ENCODE data around the gene MORN3.

Gene MORN3

DNA sequence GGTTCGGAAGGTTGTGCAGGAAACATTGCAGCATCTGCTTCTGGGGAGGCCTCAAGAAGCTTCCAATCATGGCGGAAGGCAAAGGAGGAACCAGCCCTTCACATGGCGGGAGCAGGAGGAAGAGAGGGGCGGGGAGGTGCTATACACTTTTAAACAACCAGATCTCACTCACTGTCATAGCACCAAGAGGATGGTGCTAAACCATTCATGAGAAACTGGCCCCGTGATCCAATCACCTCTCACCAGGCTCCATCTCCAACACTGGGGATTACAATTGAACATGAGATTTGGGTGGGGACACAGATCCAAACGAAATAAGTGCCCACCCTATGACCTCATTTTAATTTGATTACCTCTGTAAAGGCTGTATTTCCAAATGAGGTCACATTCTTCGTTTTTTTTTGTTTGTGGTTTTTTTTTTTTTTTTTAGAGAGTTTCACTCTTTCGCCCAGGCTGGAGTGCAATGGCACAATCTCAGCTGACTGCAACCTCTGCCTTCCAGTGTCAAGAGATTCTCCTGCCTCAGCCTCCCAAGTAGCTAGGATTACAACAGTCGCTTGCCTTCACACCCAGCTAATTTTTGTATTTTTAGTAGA lies 54.5 kb downstream of the MORN3 start:
- no peak overlapping the region for H3K4me3 ChIP-seq (ENCODE audit: low read depth, low read length)
- no peaks in the 10 kb centered on the region for H3K4me1 ChIP-seq
- H3K36me3 ChIP-seq, result no peaks in the 10 kb centered on the region
- no peaks in the 10 kb centered on the region for H3K27me3 ChIP-seq
- no peaks in the 10 kb centered on the region for H3K9me3 ChIP-seq
- TF ChIP-seq, protein P1, sequence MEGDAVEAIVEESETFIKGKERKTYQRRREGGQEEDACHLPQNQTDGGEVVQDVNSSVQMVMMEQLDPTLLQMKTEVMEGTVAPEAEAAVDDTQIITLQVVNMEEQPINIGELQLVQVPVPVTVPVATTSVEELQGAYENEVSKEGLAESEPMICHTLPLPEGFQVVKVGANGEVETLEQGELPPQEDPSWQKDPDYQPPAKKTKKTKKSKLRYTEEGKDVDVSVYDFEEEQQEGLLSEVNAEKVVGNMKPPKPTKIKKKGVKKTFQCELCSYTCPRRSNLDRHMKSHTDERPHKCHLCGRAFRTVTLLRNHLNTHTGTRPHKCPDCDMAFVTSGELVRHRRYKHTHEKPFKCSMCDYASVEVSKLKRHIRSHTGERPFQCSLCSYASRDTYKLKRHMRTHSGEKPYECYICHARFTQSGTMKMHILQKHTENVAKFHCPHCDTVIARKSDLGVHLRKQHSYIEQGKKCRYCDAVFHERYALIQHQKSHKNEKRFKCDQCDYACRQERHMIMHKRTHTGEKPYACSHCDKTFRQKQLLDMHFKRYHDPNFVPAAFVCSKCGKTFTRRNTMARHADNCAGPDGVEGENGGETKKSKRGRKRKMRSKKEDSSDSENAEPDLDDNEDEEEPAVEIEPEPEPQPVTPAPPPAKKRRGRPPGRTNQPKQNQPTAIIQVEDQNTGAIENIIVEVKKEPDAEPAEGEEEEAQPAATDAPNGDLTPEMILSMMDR (IDR thresholded peaks at IDR 0.05; ENCODE audit: low read depth, low read length), result no peak
- DNase-seq, result no peak

DNA sequence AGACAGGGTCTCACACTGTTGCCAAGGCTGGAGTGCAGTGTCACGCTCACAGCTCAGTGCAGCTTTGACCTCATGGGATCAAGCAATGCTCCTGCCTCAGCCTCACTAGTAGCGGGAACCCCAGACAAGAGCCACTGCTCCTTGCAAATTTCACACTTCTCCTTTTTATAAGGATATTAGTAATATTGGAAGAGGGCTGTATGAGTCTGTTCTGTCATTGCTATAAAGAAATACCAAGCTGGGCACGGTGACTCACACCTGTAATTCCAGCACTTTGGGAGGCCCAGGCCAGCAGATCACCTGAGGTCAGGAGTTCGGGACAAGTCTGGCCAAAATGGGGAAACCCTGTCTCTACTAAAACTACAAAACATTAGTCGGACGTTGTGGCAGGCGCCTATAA lies 56.0 kb downstream of the MORN3 start:
- Histone ChIP-seq H3K4me1 (no peaks in the 10 kb centered on the region), H3K36me3 (no peaks in the 10 kb centered on the region), H3K9me3 (no peaks in the 10 kb centered on the region), H3K4me3 (ENCODE audit: low read depth, low read length) (no peak overlapping the region), H3K27me3 (no peaks in the 10 kb centered on the region)
- TF ChIP-seq, protein P1 (IDR thresholded peaks at IDR 0.05; ENCODE audit: low read depth, low read length), result no peak
- DNase-seq, result no peak

DNA sequence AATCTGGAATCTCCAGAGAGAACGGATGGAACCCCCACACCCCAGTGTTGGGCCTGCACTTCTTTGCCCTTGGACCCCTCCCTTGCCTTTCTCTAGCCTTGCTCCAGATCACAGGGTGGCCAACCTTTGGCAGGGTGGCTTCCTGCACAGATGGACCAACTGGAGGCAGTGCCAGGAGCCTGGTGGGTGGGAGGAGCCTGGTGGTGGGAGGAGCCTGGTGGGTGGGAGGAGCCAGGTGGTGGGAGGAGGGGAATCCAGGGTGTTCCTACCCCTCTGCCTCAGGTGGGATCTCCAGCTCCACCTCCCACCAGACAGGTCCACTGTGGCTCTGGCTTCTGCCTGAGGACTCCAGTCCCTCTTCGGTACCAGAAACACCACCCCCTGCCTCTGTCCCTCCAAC lies 58.1 kb downstream of the MORN3 start:
- Histone ChIP-seq H3K4me1 (no peaks in the 10 kb centered on the region), H3K9me3 (no peaks in the 10 kb centered on the region), H3K36me3 (no peaks in the 10 kb centered on the region), H3K4me3 (ENCODE audit: low read depth, low read length) (no peak overlapping the region), H3K27me3 (no peaks in the 10 kb centered on the region)
- TF ChIP-seq, protein P1 (IDR thresholded peaks at IDR 0.05; ENCODE audit: low read depth, low read length), result no peak
- DNase-seq, result peak; percentile 48

DNA sequence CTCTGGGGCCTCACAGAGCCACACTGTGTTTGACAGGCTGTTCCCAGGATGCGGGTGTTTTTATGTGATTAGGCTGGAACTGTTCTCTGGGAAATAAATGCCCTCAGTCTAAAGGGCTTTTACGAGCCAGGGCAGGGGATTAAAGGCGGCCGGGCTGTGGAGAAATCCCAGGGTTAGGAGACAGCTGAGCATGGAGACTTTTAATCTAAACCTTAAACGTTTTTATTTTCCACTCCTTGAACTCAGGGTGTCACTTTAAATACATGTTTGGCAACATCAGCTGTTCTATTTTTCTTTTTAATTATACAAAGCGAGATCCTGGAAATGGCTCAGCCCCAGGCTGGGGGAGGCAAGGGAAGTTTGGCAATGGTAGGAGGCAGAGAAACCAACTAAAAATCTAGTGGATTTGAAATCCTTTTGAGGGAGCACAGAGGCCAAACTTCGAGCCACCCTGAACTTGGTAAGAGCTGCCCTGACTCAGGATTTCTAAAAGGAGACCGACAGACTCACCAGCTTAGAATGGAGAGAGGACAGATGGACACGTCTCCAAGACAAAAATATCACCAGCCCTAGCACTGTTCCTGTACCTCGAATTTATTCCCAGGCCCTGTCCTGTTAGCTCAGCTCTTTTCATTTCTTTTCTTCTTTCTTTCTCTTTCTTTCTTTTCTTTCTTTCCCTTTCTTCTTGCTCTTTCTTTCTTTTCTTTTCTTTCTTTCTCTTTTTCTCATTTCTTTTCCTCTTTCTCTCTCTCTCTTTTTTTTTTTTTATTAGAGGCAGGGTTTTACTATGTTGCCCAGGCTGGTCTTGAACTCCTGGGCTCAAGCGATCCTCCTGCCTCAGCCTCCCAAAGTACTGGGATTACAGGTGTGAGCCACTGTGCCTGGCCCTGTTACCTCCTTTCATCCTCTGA lies 59.0 kb downstream of the MORN3 start:
- Histone ChIP-seq H3K36me3 (no peaks in the 10 kb centered on the region), H3K27me3 (no peaks in the 10 kb centered on the region), H3K4me3 (ENCODE audit: low read depth, low read length) (no peak overlapping the region), H3K4me1 (no peaks in the 10 kb centered on the region), H3K9me3 (no peaks in the 10 kb centered on the region)
- DNase-seq, result no peak
- TF ChIP-seq, protein P1 (IDR thresholded peaks at IDR 0.05; ENCODE audit: low read depth, low read length), result no peak

DNA sequence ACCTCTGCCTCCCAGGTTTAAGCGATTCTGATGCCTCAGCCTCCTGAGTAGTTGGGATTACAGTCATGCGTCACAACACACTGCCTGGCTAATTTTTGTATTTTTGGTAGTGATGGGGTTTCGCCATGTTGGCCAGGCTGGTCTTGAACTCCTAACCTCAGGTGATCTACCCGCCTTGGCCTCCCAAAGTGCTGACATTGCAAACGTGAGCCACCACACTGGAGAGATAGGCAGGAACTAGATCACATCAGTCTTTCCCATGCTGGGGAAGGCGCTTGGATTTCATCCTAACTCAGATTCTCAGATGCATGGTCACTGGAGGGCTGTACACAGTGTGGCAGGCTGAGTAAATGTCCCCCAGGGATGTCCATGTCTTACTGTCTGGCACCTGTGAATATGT lies 61.2 kb downstream of the MORN3 start:
- H3K4me1 ChIP-seq, result no peaks in the 10 kb centered on the region
- H3K9me3 ChIP-seq, result no peaks in the 10 kb centered on the region
- H3K36me3 ChIP-seq, result no peaks in the 10 kb centered on the region
- no peaks in the 10 kb centered on the region for H3K27me3 ChIP-seq
- no peak for DNase-seq
- H3K4me3 ChIP-seq (ENCODE audit: low read depth, low read length), result no peak overlapping the region
- TF ChIP-seq, protein P1 (IDR thresholded peaks at IDR 0.05; ENCODE audit: low read depth, low read length), result no peak

DNA sequence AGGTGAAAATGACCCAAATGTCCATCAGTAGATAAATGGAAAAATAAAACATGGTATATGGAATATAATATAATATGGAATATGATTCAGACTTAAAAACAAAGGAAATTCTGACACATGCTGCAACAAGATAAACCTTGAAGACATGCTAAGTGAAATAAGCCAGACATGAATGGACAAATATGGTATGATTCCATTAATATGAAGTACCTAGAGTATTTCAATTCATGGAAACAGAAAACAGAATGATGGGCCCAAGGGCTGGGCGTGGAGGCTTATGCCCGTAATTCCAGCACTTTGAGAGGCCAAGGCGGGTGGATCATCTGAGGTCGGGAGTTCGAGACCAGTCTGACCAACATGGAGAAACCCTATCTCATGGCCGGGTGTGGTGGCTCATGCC lies 65.9 kb downstream of the MORN3 start:
- Histone ChIP-seq H3K4me1 (no peaks in the 10 kb centered on the region), H3K36me3 (no peaks in the 10 kb centered on the region), H3K27me3 (no peaks in the 10 kb centered on the region), H3K9me3 (no peaks in the 10 kb centered on the region), H3K4me3 (ENCODE audit: low read depth, low read length) (no peak overlapping the region)
- no peak for DNase-seq
- TF ChIP-seq, protein P1 (IDR thresholded peaks at IDR 0.05; ENCODE audit: low read depth, low read length), result no peak

Data from BE2C (cell line).